Measurements from ENCODE around the gene TRIP12.

Gene TRIP12

GRCh38 chr2:229873123-229873581 is 48.7 kb downstream of the TRIP12 start:
- TF ChIP-seq, protein P1, sequence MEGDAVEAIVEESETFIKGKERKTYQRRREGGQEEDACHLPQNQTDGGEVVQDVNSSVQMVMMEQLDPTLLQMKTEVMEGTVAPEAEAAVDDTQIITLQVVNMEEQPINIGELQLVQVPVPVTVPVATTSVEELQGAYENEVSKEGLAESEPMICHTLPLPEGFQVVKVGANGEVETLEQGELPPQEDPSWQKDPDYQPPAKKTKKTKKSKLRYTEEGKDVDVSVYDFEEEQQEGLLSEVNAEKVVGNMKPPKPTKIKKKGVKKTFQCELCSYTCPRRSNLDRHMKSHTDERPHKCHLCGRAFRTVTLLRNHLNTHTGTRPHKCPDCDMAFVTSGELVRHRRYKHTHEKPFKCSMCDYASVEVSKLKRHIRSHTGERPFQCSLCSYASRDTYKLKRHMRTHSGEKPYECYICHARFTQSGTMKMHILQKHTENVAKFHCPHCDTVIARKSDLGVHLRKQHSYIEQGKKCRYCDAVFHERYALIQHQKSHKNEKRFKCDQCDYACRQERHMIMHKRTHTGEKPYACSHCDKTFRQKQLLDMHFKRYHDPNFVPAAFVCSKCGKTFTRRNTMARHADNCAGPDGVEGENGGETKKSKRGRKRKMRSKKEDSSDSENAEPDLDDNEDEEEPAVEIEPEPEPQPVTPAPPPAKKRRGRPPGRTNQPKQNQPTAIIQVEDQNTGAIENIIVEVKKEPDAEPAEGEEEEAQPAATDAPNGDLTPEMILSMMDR (IDR thresholded peaks at IDR 0.05) = no peak
- no peaks in the 10 kb centered on the region for H3K27me3 ChIP-seq
- H3K9me3 ChIP-seq = no peaks in the 10 kb centered on the region
- H3K36me3 ChIP-seq = peaks cover 36% of the 10 kb centered on the region
- no peaks in the 10 kb centered on the region for H3K4me1 ChIP-seq (ENCODE audit: control insufficient read depth in 1 of 2, insufficient read depth in 1 of 2, low read depth in 1 of 2, low read length in 1 of 2)
- no peak overlapping the region for H3K27ac ChIP-seq
- H3K4me3 ChIP-seq (ENCODE audit: low read depth in 1 of 2, low read length in 1 of 2) = no peak overlapping the region

GRCh38 chr2:229870903-229871656 is 50.7 kb downstream of the TRIP12 start:
- peaks cover 23% of the 10 kb centered on the region for H3K36me3 ChIP-seq
- H3K9me3 ChIP-seq = no peaks in the 10 kb centered on the region
- TF ChIP-seq, protein P1 (IDR thresholded peaks at IDR 0.05) = no peak
- no peaks in the 10 kb centered on the region for H3K27me3 ChIP-seq
- no peak overlapping the region for H3K4me3 ChIP-seq (ENCODE audit: low read depth in 1 of 2, low read length in 1 of 2)
- no peaks in the 10 kb centered on the region for H3K4me1 ChIP-seq (ENCODE audit: control insufficient read depth in 1 of 2, insufficient read depth in 1 of 2, low read depth in 1 of 2, low read length in 1 of 2)
- no peak overlapping the region for H3K27ac ChIP-seq

DNA sequence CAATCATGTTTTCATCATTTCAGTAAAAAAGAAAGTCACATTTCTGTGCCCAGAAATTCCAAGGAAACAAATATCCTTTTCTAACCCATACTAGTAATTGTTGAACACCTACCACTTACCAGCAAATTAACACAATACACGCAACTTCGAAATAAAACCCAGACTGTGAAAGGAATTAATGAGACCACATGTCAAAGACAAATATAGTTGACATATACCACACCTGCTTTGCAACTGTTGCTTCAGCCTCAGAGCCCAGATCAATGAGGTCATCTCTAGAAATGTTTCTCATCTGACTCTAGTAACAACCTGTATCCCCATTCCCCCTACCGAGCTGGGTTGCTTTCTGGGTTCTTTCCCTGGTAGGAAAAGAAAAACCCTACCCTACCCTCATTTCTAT is 52.6 kb downstream of the TRIP12 start:
- H3K36me3 ChIP-seq = peaks cover 23% of the 10 kb centered on the region
- TF ChIP-seq, protein P1 (IDR thresholded peaks at IDR 0.05) = no peak
- H3K27ac ChIP-seq = no peak overlapping the region
- H3K9me3 ChIP-seq = no peaks in the 10 kb centered on the region
- no peak overlapping the region for H3K4me3 ChIP-seq (ENCODE audit: low read depth in 1 of 2, low read length in 1 of 2)
- H3K27me3 ChIP-seq = no peaks in the 10 kb centered on the region
- peaks cover 11 to 16% of the 10 kb centered on the region in 2 experiments for H3K4me1 ChIP-seq (ENCODE audit: control insufficient read depth in 1 of 2, insufficient read depth in 1 of 2, low read depth in 1 of 2, low read length in 1 of 2)

DNA sequence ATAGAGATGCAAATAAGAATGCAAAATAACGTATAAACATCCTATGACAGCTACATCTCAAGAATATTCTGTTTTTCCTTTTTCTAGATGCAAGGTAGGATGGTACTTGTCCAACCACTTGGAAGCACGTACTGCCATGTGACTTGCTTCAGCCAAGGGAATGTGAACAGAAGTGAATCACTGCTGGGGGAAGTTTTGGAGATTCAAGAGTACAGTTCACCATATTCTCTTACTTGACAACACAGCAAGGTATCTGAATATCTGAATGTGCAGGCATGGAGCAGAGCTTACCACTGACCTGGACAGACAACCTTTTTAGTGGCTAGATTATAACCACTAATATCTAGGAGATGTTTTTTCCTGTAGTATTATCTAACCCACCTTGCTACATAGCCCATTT is 53.0 kb downstream of the TRIP12 start:
- TF ChIP-seq, protein P1 (IDR thresholded peaks at IDR 0.05) = no peak
- H3K27ac ChIP-seq = no peak overlapping the region
- H3K4me1 ChIP-seq (ENCODE audit: control insufficient read depth in 1 of 2, insufficient read depth in 1 of 2, low read depth in 1 of 2, low read length in 1 of 2) = peaks cover 15 to 20% of the 10 kb centered on the region in 2 experiments
- H3K4me3 ChIP-seq (ENCODE audit: low read depth in 1 of 2, low read length in 1 of 2) = no peak overlapping the region
- H3K36me3 ChIP-seq = peaks cover 23% of the 10 kb centered on the region
- no peaks in the 10 kb centered on the region for H3K27me3 ChIP-seq
- H3K9me3 ChIP-seq = no peaks in the 10 kb centered on the region

DNA sequence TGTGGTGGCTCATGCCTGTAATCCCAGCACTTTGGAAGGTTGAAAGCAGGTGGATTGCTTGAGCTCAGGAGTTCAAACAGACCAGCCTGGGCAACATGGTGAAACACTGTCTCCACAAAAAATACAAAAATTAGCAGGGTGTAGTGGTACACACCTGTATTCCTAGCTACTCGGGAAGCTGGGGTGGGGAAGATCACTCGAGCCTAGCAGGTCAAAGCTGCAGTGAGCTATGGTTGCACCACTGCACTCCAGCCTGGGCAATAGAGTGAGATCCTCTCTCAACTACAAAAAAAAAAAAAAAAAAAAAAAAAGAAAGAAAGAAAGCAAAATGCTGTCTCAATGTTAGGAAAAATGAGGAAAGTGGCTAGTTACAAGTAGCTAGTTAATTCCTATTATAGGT is 56.8 kb downstream of the TRIP12 start:
- peaks cover 19% of the 10 kb centered on the region for H3K36me3 ChIP-seq
- H3K4me1 ChIP-seq (ENCODE audit: control insufficient read depth in 1 of 2, insufficient read depth in 1 of 2, low read depth in 1 of 2, low read length in 1 of 2) = peaks cover 16 to 24% of the 10 kb centered on the region in 2 experiments
- TF ChIP-seq, protein P1 (IDR thresholded peaks at IDR 0.05) = no peak
- no peaks in the 10 kb centered on the region for H3K27me3 ChIP-seq
- H3K9me3 ChIP-seq = no peaks in the 10 kb centered on the region
- H3K27ac ChIP-seq = peak overlapping the region; percentile 59
- no peak overlapping the region for H3K4me3 ChIP-seq (ENCODE audit: low read depth in 1 of 2, low read length in 1 of 2)

All from neutrophil (primary cell).